Measurements from ENCODE around the gene KRI1.

Gene KRI1

GRCh38 chr19:10602330-10603083 is 36.7 kb upstream of the KRI1 start:
- Histone ChIP-seq H3K36me3 (ENCODE audit: low read length) (no peaks in the 10 kb centered on the region), H3K4me3 (ENCODE audit: insufficient read depth, low read length, poor library complexity, severe bottlenecking) (peak overlapping the region; percentile 91), H3K27me3 (ENCODE audit: low read length) (no peaks in the 10 kb centered on the region), H3K27ac (ENCODE audit: low read depth, low read length) (peak overlapping the region; percentile 88), H4K20me1 (ENCODE audit: low read depth, low read length) (no peaks in the 10 kb centered on the region), H3K4me2 (ENCODE audit: low read depth, low read length, poor library complexity, severe bottlenecking) (peak overlapping the region; percentile 74), H3F3A (ENCODE audit: insufficient read depth) (peaks cover 16% of the 10 kb centered on the region), H3K9me2 (replicated peaks; ENCODE audit: insufficient read depth, low read length) (no peaks in the 10 kb centered on the region), H3K79me2 (ENCODE audit: insufficient read depth, low read length) (peaks cover 4% of the 10 kb centered on the region; the same call in 1 of the 2 replicates), H2AFZ (ENCODE audit: low read depth, low read length, severe bottlenecking) (peak overlapping the region; percentile 44), H3K9me3 (ENCODE audit: insufficient read depth, low read length) (no peaks in the 10 kb centered on the region), H3K9ac (ENCODE audit: low read length) (peak overlapping the region; percentile 82)
- TF ChIP-seq EZH2phosphoT487 (conservative IDR thresholded peaks at IDR 0.05; ENCODE audit: low read length): no peak
- TF ChIP-seq, protein P1, sequence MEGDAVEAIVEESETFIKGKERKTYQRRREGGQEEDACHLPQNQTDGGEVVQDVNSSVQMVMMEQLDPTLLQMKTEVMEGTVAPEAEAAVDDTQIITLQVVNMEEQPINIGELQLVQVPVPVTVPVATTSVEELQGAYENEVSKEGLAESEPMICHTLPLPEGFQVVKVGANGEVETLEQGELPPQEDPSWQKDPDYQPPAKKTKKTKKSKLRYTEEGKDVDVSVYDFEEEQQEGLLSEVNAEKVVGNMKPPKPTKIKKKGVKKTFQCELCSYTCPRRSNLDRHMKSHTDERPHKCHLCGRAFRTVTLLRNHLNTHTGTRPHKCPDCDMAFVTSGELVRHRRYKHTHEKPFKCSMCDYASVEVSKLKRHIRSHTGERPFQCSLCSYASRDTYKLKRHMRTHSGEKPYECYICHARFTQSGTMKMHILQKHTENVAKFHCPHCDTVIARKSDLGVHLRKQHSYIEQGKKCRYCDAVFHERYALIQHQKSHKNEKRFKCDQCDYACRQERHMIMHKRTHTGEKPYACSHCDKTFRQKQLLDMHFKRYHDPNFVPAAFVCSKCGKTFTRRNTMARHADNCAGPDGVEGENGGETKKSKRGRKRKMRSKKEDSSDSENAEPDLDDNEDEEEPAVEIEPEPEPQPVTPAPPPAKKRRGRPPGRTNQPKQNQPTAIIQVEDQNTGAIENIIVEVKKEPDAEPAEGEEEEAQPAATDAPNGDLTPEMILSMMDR (IDR thresholded peaks at IDR 0.05; ENCODE audit: insufficient read depth, low read length, poor library complexity, severe bottlenecking): no peak

DNA sequence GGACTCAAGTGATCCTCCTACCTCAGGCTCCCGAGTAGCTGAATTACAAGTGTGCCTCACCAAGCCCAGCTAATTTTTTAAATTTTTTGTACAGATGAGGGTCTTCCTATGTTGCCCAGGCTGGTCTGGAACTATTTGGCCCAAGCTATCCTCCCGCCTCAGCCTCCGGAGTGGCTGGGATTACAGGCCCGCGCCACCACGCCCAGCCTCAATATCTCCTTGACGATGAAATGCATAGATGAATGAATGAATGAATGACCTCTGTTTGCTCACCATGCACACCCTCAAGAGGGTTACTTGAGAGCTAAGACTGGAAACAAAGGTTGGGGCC is 36.2 kb upstream of the KRI1 start:
- H3F3A ChIP-seq (ENCODE audit: insufficient read depth): peaks cover 16% of the 10 kb centered on the region
- H3K4me3 ChIP-seq (ENCODE audit: insufficient read depth, low read length, poor library complexity, severe bottlenecking): no peak overlapping the region
- H3K36me3 ChIP-seq (ENCODE audit: low read length): no peaks in the 10 kb centered on the region
- peak overlapping the region; percentile 7 for H3K4me2 ChIP-seq (ENCODE audit: low read depth, low read length, poor library complexity, severe bottlenecking)
- H3K9ac ChIP-seq (ENCODE audit: low read length): no peak overlapping the region
- H3K27ac ChIP-seq (ENCODE audit: low read depth, low read length): no peak overlapping the region
- no peaks in the 10 kb centered on the region for H4K20me1 ChIP-seq (ENCODE audit: low read depth, low read length)
- no peaks in the 10 kb centered on the region for H3K27me3 ChIP-seq (ENCODE audit: low read length)
- no peaks in the 10 kb centered on the region for H3K9me3 ChIP-seq (ENCODE audit: insufficient read depth, low read length)
- TF ChIP-seq EZH2phosphoT487 (conservative IDR thresholded peaks at IDR 0.05; ENCODE audit: low read length): no peak
- TF ChIP-seq, protein P1 (IDR thresholded peaks at IDR 0.05; ENCODE audit: insufficient read depth, low read length, poor library complexity, severe bottlenecking): no peak
- no peaks in the 10 kb centered on the region for H3K9me2 ChIP-seq (replicated peaks; ENCODE audit: insufficient read depth, low read length)
- H2AFZ ChIP-seq (ENCODE audit: low read depth, low read length, severe bottlenecking): no peak overlapping the region
- peaks cover 4% of the 10 kb centered on the region; the same call in 1 of the 2 replicates for H3K79me2 ChIP-seq (ENCODE audit: insufficient read depth, low read length)

GRCh38 chr19:10600149-10600548 is 34.3 kb upstream of the KRI1 start:
- Histone ChIP-seq H3K4me2 (ENCODE audit: low read depth, low read length, poor library complexity, severe bottlenecking) (no peak overlapping the region), H3K9me3 (ENCODE audit: insufficient read depth, low read length) (no peaks in the 10 kb centered on the region), H3K9ac (ENCODE audit: low read length) (no peak overlapping the region), H3K9me2 (replicated peaks; ENCODE audit: insufficient read depth, low read length) (no peaks in the 10 kb centered on the region), H2AFZ (ENCODE audit: low read depth, low read length, severe bottlenecking) (no peak overlapping the region), H3K36me3 (ENCODE audit: low read length) (no peaks in the 10 kb centered on the region), H4K20me1 (ENCODE audit: low read depth, low read length) (no peaks in the 10 kb centered on the region), H3K27ac (ENCODE audit: low read depth, low read length) (no peak overlapping the region), H3K79me2 (ENCODE audit: insufficient read depth, low read length) (peaks cover 4% of the 10 kb centered on the region; the same call in 1 of the 2 replicates), H3F3A (ENCODE audit: insufficient read depth) (peaks cover 16% of the 10 kb centered on the region), H3K27me3 (ENCODE audit: low read length) (no peaks in the 10 kb centered on the region), H3K4me3 (ENCODE audit: insufficient read depth, low read length, poor library complexity, severe bottlenecking) (no peak overlapping the region)
- TF ChIP-seq, protein P1 (IDR thresholded peaks at IDR 0.05; ENCODE audit: insufficient read depth, low read length, poor library complexity, severe bottlenecking): no peak
- no peak for TF ChIP-seq EZH2phosphoT487 (conservative IDR thresholded peaks at IDR 0.05; ENCODE audit: low read length)
